Astrocyte (in vitro differentiated cells and primary cell): ENCODE data around the gene SLC39A2.
"Not testable (repeated sequence)": the region's sequence is repeated elsewhere in the genome, so short reads cannot be mapped to it uniquely, and the experiment has no call there.

ENCODE experiments used
- CTCF ChIP-seq: IDR thresholded peaks from 2 replicates; pipeline ENCODE4 v1.5.1; 2011; ENCODE audit warnings: low read depth, mild to moderate bottlenecking, inconsistent platforms, low read length, moderate library complexity; ENCODE audit not compliant: insufficient read depth
- EZH2 ChIP-seq: IDR thresholded peaks from 2 replicates; pipeline ENCODE4 v1.6.1; 2012; ENCODE audit warnings: mild to moderate bottlenecking, low read length, inconsistent platforms; ENCODE audit not compliant: insufficient read depth

GRCh38 chr14:20954736-20955537 lies 44.2 kb upstream of the SLC39A2 start, which contains the start of gene RNASE2:
- not testable (repeated sequence) for TF ChIP-seq CTCF, EZH2
